PC-3 (cell line): ENCODE results near the gene OSMR. TPM values are rescaled to one million over a fixed set of nuclear protein-coding genes. Genes with fewer than 3 reads are reported as not detected.

Source experiments
- ATAC-seq: fragments of 200-7000 bp; cut with Tn5 transposase; 2 replicates; pipeline ENCODE4 v1.9.1; 2020; ENCODE audit warnings: mild to moderate bottlenecking, moderate library complexity
- BruUV-seq: library from RNA; stranded (reverse); fragments of 400-500 nt; replicated peaks from 2 replicates; lab custom pipeline; 2021; lab: Mats Ljungman, UMichigan
- CTCF ChIA-PET: fragments of 300-600 bp; sonication (Branson Sonifier 250); formaldehyde crosslinking; loops from one replicate; lab custom pipeline; 2022; ENCODE audit warnings: antibody characterized with exemption; lab: Charles Lee
- POLR2A ChIA-PET: fragments of 300-600 bp; sonication (Branson Sonifier 250); formaldehyde crosslinking; loops from one replicate; lab custom pipeline; 2022; ENCODE audit warnings: antibody characterized with exemption; ENCODE audit not compliant: unreplicated experiment; lab: Charles Lee
- DNase-seq: peaks from one replicate; pipeline ENCODE4 v3.0.0-alpha.2; 2015
- H2AFZ ChIP-seq: fragments of 300-600 bp; sonication (generic); 2 replicates; pipeline ENCODE4 v1.6.0; 2016; ENCODE audit warnings: antibody characterized with exemption, low read length
- H3F3A ChIP-seq: fragments of 300-600 bp; sonication (generic); one replicate; pipeline ENCODE4 v1.6.0; 2017; ENCODE audit warnings: antibody characterized with exemption, low read length, control low read depth, mild to moderate bottlenecking; ENCODE audit not compliant: unreplicated experiment
- H3K27ac ChIP-seq: fragments of 300-600 bp; sonication (generic); 2 replicates; pipeline ENCODE4 v1.5.1; 2016; ENCODE audit warnings: mild to moderate bottlenecking, low read length
- H3K27me3 ChIP-seq: fragments of 300-600 bp; sonication (generic); 2 replicates; pipeline ENCODE4 v1.6.1; 2016; ENCODE audit warnings: low read length, mixed read lengths
- H3K36me3 ChIP-seq: fragments of 300-600 bp; sonication (generic); 2 replicates; pipeline ENCODE4 v1.6.1; 2016; ENCODE audit warnings: low read depth, mixed run types, low read length, mixed read lengths
- H3K4me1 ChIP-seq: fragments of 300-600 bp; sonication (generic); 2 replicates; pipeline ENCODE4 v1.5.1; 2016; ENCODE audit warnings: low read length; ENCODE audit not compliant: insufficient read depth
- H3K4me2 ChIP-seq: fragments of 300-600 bp; sonication (generic); 2 replicates; pipeline ENCODE4 v1.6.0; 2016; ENCODE audit warnings: low read length
- H3K4me3 ChIP-seq: fragments of 300-600 bp; sonication (generic); 2 replicates; pipeline ENCODE4 v1.5.1; 2016; ENCODE audit warnings: mild to moderate bottlenecking, low read length, mixed read lengths
- H3K79me2 ChIP-seq: fragments of 300-600 bp; sonication (generic); 2 replicates; pipeline ENCODE4 v1.6.1; 2017; ENCODE audit warnings: low read length, mixed read lengths
- H3K9ac ChIP-seq: fragments of 300-600 bp; sonication (generic); 2 replicates; pipeline ENCODE4 v1.6.0; 2016; ENCODE audit warnings: mild to moderate bottlenecking, low read length
- H3K9me2 ChIP-seq: fragments of 300-600 bp; sonication (generic); replicated peaks from 2 replicates; pipeline ENCODE4 v1.6.1; 2016; ENCODE audit warnings: mixed run types, low read length, mixed read lengths
- H3K9me3 ChIP-seq: fragments of 300-600 bp; sonication (generic); 2 replicates; pipeline ENCODE4 v1.6.1; 2016; ENCODE audit warnings: low read length, mixed read lengths
- H4K20me1 ChIP-seq: fragments of 300-600 bp; sonication (generic); 2 replicates; pipeline ENCODE4 v1.6.1; 2016; ENCODE audit warnings: low read length, mixed read lengths
- CTCF ChIP-seq: fragments of 300-600 bp; sonication (generic); conservative IDR thresholded peaks from 2 replicates; pipeline ENCODE4 v1.5.1; 2017; ENCODE audit warnings: antibody characterized with exemption, low read depth, mild to moderate bottlenecking, low read length
- EZH2 ChIP-seq: fragments of 300-600 bp; sonication (generic); IDR thresholded peaks from one replicate; pipeline ENCODE4 v1.6.1; 2017; ENCODE audit warnings: antibody characterized with exemption, mild to moderate bottlenecking, low read length; ENCODE audit not compliant: unreplicated experiment
- EZH2phosphoT487 ChIP-seq: fragments of 300-600 bp; sonication (generic); IDR thresholded peaks from 2 replicates; pipeline ENCODE4 v1.6.1; 2018; ENCODE audit warnings: mild to moderate bottlenecking, antibody characterized with exemption, low read length, borderline replicate concordance
- intact Hi-C: fragments of 100-400 bp; cut with micrococcal nuclease; formaldehyde crosslinking; loops from 2 replicates; pipeline ENCODE4 v1.9.0; 2023
- total RNA-seq: library from RNA; depleted of rRNA; stranded (reverse); fragments of >200 nt; gene quantifications from 2 replicates; pipeline ENCODE4 v1.2.3, GENCODE V29; 2014

OSMR gene
- total RNA-seq, 1 experiment from 2014 or later, result 13.7 TPM

- no peaks in the 10 kb centered on the region for H3K27me3 ChIP-seq
- H3K9me3 ChIP-seq, result no peaks in the 10 kb centered on the region
- H3K4me1 ChIP-seq, result no peaks in the 10 kb centered on the region
- H3F3A ChIP-seq, result no peaks in the 10 kb centered on the region
- H3K27ac ChIP-seq, result no peak overlapping the region
- no TSS peak for BruUV-seq
- DNase-seq, result no peak
- H3K9ac ChIP-seq, result no peak overlapping the region
- POLR2A ChIA-PET, result no interaction called here
- CTCF ChIA-PET, result interaction anchor here (0.6 kb wide), 1 partner anchor 101 kb away, joined by 4 read pairs; no protein-coding TSS in a partner anchor
- no peaks in the 10 kb centered on the region for H3K9me2 ChIP-seq
- no peak overlapping the region for H3K4me2 ChIP-seq
- intact Hi-C loops, result no loop called here
- no peak for ATAC-seq
- no peaks in the 10 kb centered on the region for H3K36me3 ChIP-seq
- no peak for TF ChIP-seq CTCF
- TF ChIP-seq EZH2phosphoT487, result no peak
- TF ChIP-seq EZH2, result no peak
- no peaks in the 10 kb centered on the region for H4K20me1 ChIP-seq
- H3K79me2 ChIP-seq, result no peaks in the 10 kb centered on the region
- no peak overlapping the region for H3K4me3 ChIP-seq
- no peak overlapping the region for H2AFZ ChIP-seq
These were observed 29.5 kb upstream of the OSMR start for GRCh38 chr5:38816083-38817030.

GRCh38 chr5:38821679-38822078 is 24.1 kb upstream of the OSMR start:
- BruUV-seq, result no TSS peak
- POLR2A ChIA-PET, result no interaction called here
- intact Hi-C loops, result no loop called here

More at GRCh38 chr5:38821679-38822078, 24.1 kb upstream of the OSMR start:
- Histone ChIP-seq H3K27ac (no peak overlapping the region), H3K4me3 (no peak overlapping the region), H2AFZ (no peak overlapping the region), H4K20me1 (no peaks in the 10 kb centered on the region), H3K36me3 (0 out of 2 replicates have a peak, but pooled peaks cover 3% of the 10 kb centered on the region), H3K9me2 (no peaks in the 10 kb centered on the region), H3K9me3 (no peaks in the 10 kb centered on the region), H3K79me2 (no peaks in the 10 kb centered on the region), H3K4me1 (peaks cover 12% of the 10 kb centered on the region), H3F3A (no peaks in the 10 kb centered on the region), H3K9ac (no peak overlapping the region), H3K4me2 (no peak overlapping the region), H3K27me3 (no peaks in the 10 kb centered on the region)
- DNase-seq (no peak), ATAC-seq (no peak)
- TF ChIP-seq EZH2phosphoT487 (no peak), CTCF (no peak), EZH2 (no peak)
- CTCF ChIA-PET, result no interaction called here
